GM19238 (cell line): ENCODE results near the gene DNAI1.
A peak's percentile ranks its signal among the peaks of the same experiment; 100 is the strongest.
"Not testable (repeated sequence)": the region's sequence is repeated elsewhere in the genome, so short reads cannot be mapped to it uniquely, and the experiment has no call there.

Experiments used
- DNase-seq: peaks from one replicate; pipeline ENCODE4 v3.0.0; 2011; ENCODE audit warnings: low spot score; ENCODE audit not compliant: insufficient read length

DNAI1 gene

GRCh38 chr9:34458013-34458958 is at the start of gene DNAI1, which contains the start of gene FAM219A:
Gene DNAI1 (plus strand): TSS chr9:34458805. CDS start chr9:34459006, 201 bp downstream.
Gene FAM219A (minus strand): TSS chr9:34458570. CDS start chr9:34458263, 307 bp downstream.
- peak; percentile 94 for DNase-seq

DNA sequence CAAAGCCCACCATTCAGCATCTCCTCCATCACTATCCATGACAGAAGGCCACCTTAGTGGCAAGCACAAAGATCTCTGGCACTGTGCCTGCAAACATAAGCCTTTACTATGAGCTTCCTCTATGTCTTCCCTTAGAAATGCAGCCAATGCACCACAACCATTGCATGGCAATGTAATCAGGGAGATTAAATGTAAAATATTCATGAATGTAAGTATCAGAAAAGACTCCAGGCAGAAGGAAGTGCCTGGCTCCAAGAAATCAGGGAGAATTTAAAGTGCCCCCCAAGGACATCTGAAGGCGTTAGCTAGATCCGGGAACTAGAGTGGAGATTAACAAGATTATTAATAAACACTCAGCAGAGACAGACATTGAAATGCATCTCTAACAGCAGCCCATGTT is 49.5 kb upstream of the DNAI1 start:
- DNase-seq = no peak

- DNase-seq = no peak
Observed at GRCh38 chr9:34412336-34412735, 46.3 kb upstream of the DNAI1 start.

DNA sequence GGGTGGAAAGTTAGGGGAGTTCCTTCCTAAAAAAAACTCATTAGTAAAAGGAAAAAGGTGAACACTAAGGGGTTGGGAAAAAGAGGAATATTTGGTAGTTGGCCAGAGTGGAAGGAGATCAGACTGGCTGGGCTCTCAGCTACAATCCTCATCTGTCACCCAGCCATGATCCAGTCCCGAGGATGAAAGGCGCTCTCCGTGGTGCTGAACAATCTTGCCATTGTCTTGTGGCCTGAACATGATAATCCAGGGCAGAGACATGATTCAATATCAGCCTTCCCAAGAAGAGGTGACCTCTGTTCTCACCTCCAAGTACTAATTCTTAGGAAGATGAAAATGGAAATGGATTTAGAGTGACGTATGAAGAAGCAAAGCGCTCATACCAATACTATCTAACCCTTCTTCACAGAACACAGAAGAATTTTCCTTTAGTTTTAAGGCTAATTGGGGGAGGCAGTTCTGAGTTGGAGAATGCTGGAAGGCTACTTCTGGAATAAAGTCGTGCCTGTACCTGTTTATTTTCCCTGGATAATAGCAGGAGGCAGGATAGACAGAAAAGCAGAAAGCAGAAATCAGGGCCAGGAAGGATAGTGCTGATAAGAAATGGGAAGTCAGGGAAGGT is 45.3 kb upstream of the DNAI1 start:
- DNase-seq = peak; percentile 23

DNA sequence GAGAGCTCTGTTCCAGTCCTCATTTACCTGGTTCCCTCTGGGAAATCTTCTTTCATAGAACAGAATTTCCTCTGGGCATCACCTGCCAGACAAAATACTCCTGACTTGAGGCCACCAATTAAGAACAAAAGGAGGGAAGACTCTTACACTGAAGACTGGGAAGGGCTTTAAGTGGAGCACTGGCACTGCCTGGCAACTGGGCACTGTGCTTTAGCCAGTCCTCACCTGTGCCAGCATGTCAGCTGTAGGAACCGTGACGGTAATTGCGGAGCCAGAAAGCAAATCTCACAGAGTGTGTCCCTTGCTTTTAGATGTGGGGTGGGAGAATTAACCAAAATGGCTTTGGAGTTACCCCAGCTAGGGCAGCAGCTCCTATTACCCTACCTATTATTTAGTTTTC is 40.9 kb upstream of the DNAI1 start:
- no peak for DNase-seq

GRCh38 chr9:34419716-34420504 is 38.7 kb upstream of the DNAI1 start:
- no peak for DNase-seq

DNA sequence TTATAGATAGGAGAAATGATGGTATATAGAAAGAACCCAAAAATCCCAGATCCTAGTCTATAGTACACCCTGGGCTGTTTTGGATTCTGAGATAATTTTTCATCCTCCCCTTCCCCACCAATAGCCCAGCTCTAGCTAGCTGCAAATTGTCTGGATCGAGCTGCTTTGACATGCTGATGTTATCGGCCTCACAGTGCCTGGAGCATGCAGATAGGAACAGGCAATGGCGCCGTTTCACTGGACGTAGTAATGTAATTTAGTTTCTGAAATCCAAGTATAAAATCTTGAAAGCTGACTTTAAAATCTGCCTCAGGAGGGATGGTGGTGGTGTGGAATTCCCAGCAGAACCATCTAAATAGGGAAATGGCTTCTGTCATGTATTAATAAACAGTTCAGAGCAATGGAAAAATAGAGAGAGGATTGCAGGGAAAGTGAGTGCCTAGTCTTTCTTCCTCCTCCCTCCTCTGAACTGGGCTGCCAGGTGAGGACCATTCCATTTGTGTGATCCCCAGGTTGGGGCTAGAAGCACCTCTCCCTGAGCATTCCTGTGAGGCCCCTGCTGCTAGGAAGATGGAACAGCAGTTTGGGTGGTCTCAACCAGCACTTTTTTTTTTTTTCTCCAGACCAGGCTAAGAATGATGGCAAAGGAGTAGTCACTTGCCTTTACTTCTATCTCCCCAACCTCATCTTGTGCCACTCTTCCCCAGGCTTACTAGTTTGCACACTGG is 32.1 kb upstream of the DNAI1 start:
- DNase-seq = no peak

DNA sequence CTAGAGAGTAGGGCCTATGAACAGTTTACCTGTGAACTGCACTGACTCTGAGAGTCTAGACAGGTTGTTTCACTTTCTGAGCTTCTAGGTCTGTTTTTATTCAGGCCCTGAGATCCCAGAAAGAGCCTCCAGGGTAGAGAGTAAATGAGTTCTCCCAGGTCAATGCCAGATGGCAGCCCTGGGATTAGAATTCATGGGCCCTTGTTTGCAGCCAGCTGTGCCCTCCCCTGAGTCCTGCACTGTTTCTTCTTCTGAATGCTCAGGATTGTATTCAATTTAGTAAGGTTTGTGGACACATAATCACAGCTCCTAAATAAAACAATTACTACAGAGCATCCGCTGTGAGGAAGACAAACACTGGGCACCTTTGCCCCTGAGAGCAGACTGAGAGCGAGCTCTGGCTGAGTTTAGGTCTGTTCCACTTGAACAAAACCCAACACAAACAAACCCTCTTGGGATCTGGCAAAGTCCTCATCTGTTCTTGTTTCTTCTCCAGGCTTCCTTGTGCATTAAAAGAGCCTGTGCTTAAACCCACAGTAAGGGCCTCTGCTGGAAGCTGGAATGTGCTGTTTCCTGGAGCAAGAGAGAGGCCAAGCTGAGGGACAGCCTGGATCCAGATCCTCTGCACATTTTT is 30.2 kb upstream of the DNAI1 start:
- DNase-seq = no peak

GRCh38 chr9:34430843-34431437 is 27.7 kb upstream of the DNAI1 start:
- no peak for DNase-seq

GRCh38 chr9:34431667-34432066 is 26.9 kb upstream of the DNAI1 start:
- no peak for DNase-seq

DNA sequence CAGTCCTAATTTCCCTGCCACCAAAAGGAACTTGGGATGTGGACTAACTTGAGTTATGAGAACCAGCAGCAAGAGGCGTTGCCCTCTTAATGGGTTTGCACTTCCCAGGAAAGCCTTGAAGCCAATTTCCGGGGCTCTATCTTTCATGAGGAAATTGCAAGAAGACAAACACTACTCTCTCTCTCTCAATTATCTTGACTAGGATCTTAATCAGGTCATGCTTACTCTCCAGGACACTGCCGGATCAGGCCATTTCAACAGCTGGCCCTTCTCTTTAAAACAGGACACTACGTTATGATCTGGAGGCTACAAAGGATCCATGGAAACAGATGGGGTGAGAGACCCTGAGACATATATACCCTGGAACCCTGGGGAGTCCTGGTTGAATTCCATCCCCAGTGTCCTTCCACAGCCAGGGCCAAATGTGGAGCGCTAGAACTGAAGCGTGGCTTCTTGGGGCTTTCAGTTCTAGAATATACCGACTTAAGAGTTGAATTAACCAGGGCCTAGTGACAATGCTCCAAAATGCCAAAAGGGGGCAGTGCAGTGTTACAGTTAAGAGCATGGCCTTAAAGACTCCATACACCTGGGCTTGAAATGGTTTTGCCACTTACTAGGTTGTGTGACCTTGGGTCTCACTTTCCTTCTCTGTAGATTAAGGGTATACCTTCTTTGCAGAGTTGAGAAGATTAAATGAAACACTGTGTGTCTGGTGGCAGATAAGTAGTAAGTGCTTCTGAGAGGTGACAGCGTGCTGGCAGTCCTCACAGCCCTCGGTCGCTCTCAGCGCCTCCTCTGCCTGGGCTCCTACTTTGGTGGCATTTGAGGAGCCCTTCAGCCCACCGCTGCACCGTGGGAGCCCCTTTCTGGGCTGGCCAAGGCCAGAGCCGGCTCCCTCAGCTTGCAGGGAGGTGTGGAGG is 21.3 kb upstream of the DNAI1 start:
- DNase-seq = peak; percentile 32

- DNase-seq = not testable (repeated sequence)
Observed at GRCh38 chr9:34437926-34438307, 20.7 kb upstream of the DNAI1 start.

- not testable (repeated sequence) for DNase-seq
Observed at GRCh38 chr9:34438465-34438864, 20.1 kb upstream of the DNAI1 start.

GRCh38 chr9:34440017-34440416 is 18.6 kb upstream of the DNAI1 start:
- DNase-seq = no peak

GRCh38 chr9:34442770-34443169 is 15.8 kb upstream of the DNAI1 start:
- DNase-seq = no peak

DNA sequence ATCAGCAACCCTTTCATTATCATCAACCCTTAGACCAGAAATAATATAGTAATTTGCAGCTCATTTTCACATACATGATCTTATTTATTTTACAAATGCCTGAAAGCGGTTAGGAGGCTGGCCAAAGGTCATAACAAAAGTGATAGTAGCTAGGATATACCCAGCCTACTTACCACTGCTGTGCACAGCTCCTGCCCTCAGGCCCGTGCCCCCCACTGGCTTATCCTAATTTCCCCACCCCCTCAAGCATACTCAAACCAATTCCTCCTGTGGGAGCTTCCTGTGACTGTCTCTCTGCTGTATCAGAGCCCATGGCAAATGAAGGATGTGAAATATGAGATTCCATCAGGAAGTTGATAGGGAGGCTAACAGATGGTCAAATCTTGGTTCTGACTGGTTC is 15.1 kb upstream of the DNAI1 start:
- no peak for DNase-seq

DNA sequence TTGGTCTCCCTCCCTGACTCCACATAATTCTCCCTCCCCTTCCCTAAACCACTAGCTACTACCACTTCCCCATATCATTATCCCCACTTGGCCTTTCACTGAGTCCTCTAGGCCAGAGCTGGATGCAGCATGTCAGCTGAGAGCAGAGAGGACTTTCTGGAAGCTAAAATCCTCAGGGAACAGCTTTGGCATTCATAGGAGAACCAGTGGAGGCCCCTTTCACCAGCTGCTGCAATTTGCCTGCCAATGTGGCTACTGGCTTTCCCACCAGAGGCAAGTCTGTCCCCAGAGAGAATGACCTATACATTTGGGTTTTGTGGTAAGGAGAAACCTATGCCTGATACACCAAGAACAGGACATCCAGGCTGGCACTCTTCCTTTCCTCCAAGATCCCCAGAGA is 14.6 kb upstream of the DNAI1 start:
- DNase-seq = no peak

- DNase-seq = no peak
Observed at GRCh38 chr9:34446468-34446891, 12.1 kb upstream of the DNAI1 start.

GRCh38 chr9:34446951-34447350 is 11.7 kb upstream of the DNAI1 start:
- no peak for DNase-seq
